Astrocyte (in vitro differentiated cells and primary cell): ENCODE measurements around the gene FAM229A. TPM values are rescaled to one million over a fixed set of nuclear protein-coding genes. Genes with fewer than 3 reads are reported as not detected.

ENCODE experiments used
- DNase-seq: peaks from one replicate; pipeline ENCODE4 v3.0.0-alpha.2; 2010; ENCODE audit warnings: low read depth
- FAIRE-seq: peaks from 2 replicates; lab custom pipeline; 2011; peaks lifted over from hg19 to GRCh38; lab: Jason Lieb, UNC
- H2AFZ ChIP-seq: 2 replicates; pipeline ENCODE4 v1.6.0; 2012; ENCODE audit warnings: low read depth, low read length, inconsistent platforms
- H3K27ac ChIP-seq: 2 replicates; pipeline ENCODE4 v1.5.1; 2011; ENCODE audit warnings: low read depth, low read length, inconsistent platforms
- H3K27me3 ChIP-seq: 2 replicates; pipeline ENCODE4 v1.6.0; 2011; ENCODE audit warnings: low read length, inconsistent platforms; ENCODE audit not compliant: insufficient read depth
- H3K36me3 ChIP-seq: 2 replicates; pipeline ENCODE4 v1.5.1; 2011; ENCODE audit warnings: low read length, inconsistent platforms; ENCODE audit not compliant: insufficient read depth
- H3K4me1 ChIP-seq: 2 replicates; pipeline ENCODE4 v1.5.1; 2011; ENCODE audit warnings: low read length, inconsistent platforms; ENCODE audit not compliant: insufficient read depth
- H3K4me2 ChIP-seq: 2 replicates; pipeline ENCODE4 v1.6.0; 2012; ENCODE audit warnings: low read length, inconsistent platforms
- H3K4me3 ChIP-seq: 2 replicates; pipeline ENCODE4 v1.5.1; 2011; ENCODE audit warnings: low read depth, mild to moderate bottlenecking, low read length, inconsistent platforms; ENCODE audit not compliant: insufficient read depth
- H3K79me2 ChIP-seq: 2 replicates; pipeline ENCODE4 v1.6.0; 2012; ENCODE audit warnings: mild to moderate bottlenecking, low read length, inconsistent platforms; ENCODE audit not compliant: insufficient read depth
- H3K9ac ChIP-seq: 2 replicates; pipeline ENCODE4 v1.6.0; 2012; ENCODE audit warnings: mild to moderate bottlenecking, low read length, inconsistent platforms
- H3K9me3 ChIP-seq: 2 replicates; pipeline ENCODE4 v1.5.1; 2012; ENCODE audit warnings: low read depth, mild to moderate bottlenecking, low read length, inconsistent platforms; ENCODE audit not compliant: insufficient read depth
- H4K20me1 ChIP-seq: 2 replicates; pipeline ENCODE4 v1.6.0; 2012; ENCODE audit warnings: low read length, inconsistent platforms; ENCODE audit not compliant: insufficient read depth
- H3K27ac Mint-ChIP-seq: one replicate; pipeline ENCODE4 v1.8.0; 2021; ENCODE audit warnings: mild to moderate bottlenecking, mixed read lengths; ENCODE audit not compliant: unreplicated experiment
- H3K27me3 Mint-ChIP-seq: one replicate; pipeline ENCODE4 v1.8.0; 2021; ENCODE audit warnings: low read depth, mixed read lengths; ENCODE audit not compliant: unreplicated experiment
- H3K36me3 Mint-ChIP-seq: one replicate; pipeline ENCODE4 v1.8.0; 2021; ENCODE audit warnings: low read depth, mixed read lengths; ENCODE audit not compliant: unreplicated experiment
- H3K4me1 Mint-ChIP-seq: one replicate; pipeline ENCODE4 v1.8.0; 2021; ENCODE audit warnings: low read depth, mixed read lengths; ENCODE audit not compliant: unreplicated experiment
- H3K4me3 Mint-ChIP-seq: one replicate; pipeline ENCODE4 v1.8.0; 2021; ENCODE audit warnings: mild to moderate bottlenecking, moderate library complexity, mixed read lengths; ENCODE audit not compliant: unreplicated experiment
- H3K9me3 Mint-ChIP-seq: one replicate; pipeline ENCODE4 v1.8.0; 2021; ENCODE audit warnings: mild to moderate bottlenecking, mixed read lengths; ENCODE audit not compliant: unreplicated experiment
- CTCF ChIP-seq: IDR thresholded peaks from 2 replicates; pipeline ENCODE4 v1.5.1; 2011; ENCODE audit warnings: low read depth, mild to moderate bottlenecking, inconsistent platforms, low read length, moderate library complexity; ENCODE audit not compliant: insufficient read depth
- EZH2 ChIP-seq: IDR thresholded peaks from 2 replicates; pipeline ENCODE4 v1.6.1; 2012; ENCODE audit warnings: mild to moderate bottlenecking, low read length, inconsistent platforms; ENCODE audit not compliant: insufficient read depth
- total RNA-seq: library from RNA; stranded (reverse); gene quantifications from 2 replicates; pipeline ENCODE4 v1.2.1, GENCODE V29; 2021

FAM229A gene
- total RNA-seq, 1 donor from 2014 or later, result 4.2 TPM

GRCh38 chr1:32390904-32391870, 28.9 kb upstream of the FAM229A start:
- Histone ChIP-seq H3K9me3 (no peaks in the 10 kb centered on the region), H3K4me1 (peaks cover 8% of the 10 kb centered on the region), H3K27ac (no peak overlapping the region), H3K79me2 (peaks cover 55% of the 10 kb centered on the region), H3K9ac (no peak overlapping the region), H3K4me2 (no peak overlapping the region), H3K4me3 (no peak overlapping the region), H2AFZ (no peak overlapping the region), H3K27me3 (no peaks in the 10 kb centered on the region), H3K36me3 (peaks cover 29% of the 10 kb centered on the region), H4K20me1 (peaks cover 45% of the 10 kb centered on the region)
- FAIRE-seq, result no peak
- no peak for TF ChIP-seq CTCF
- TF ChIP-seq EZH2, result no peak
- H3K27me3 Mint-ChIP-seq, result no peaks in the 10 kb centered on the region
- no peak for DNase-seq
- peaks cover 4% of the 10 kb centered on the region for H3K36me3 Mint-ChIP-seq
- H3K27ac Mint-ChIP-seq, result no peak overlapping the region
- peaks cover 2% of the 10 kb centered on the region for H3K9me3 Mint-ChIP-seq
- H3K4me1 Mint-ChIP-seq, result peaks cover 10% of the 10 kb centered on the region
- no peak overlapping the region for H3K4me3 Mint-ChIP-seq

GRCh38 chr1:32388641-32389040, 26.4 kb upstream of the FAM229A start:
- H4K20me1 ChIP-seq, result peaks cover 55% of the 10 kb centered on the region
- TF ChIP-seq EZH2 (no peak), CTCF (no peak)
- no peak overlapping the region for H3K4me2 ChIP-seq
- no peaks in the 10 kb centered on the region for H3K9me3 ChIP-seq
- no peak overlapping the region for H2AFZ ChIP-seq
- Mint-ChIP-seq H3K27me3 (no peaks in the 10 kb centered on the region), H3K9me3 (no peaks in the 10 kb centered on the region), H3K4me3 (no peak overlapping the region), H3K4me1 (peaks cover 9% of the 10 kb centered on the region), H3K36me3 (peaks cover 7% of the 10 kb centered on the region), H3K27ac (no peak overlapping the region)
- H3K4me3 ChIP-seq, result no peak overlapping the region
- H3K79me2 ChIP-seq, result peaks cover 47% of the 10 kb centered on the region
- peaks cover 42% of the 10 kb centered on the region for H3K36me3 ChIP-seq
- no peaks in the 10 kb centered on the region for H3K27me3 ChIP-seq
- H3K9ac ChIP-seq, result no peak overlapping the region
- DNase-seq (no peak), FAIRE-seq (no peak)
- H3K27ac ChIP-seq, result no peak overlapping the region
- peaks cover 8% of the 10 kb centered on the region for H3K4me1 ChIP-seq
